Bronchus fibroblast of lung (primary cell): ENCODE measurements around the gene CSKMT. TPM values are rescaled to one million over a fixed set of nuclear protein-coding genes. Genes with fewer than 3 reads are reported as not detected.

Experiments
- total RNA-seq: library from RNA; depleted of rRNA; stranded (reverse); fragments of >200 nt; gene quantifications from 2 replicates; pipeline ENCODE4 v1.2.3, GENCODE V29; 2015

The CSKMT gene
- 12.2 and 13.8 TPM in 2 replicates for total RNA-seq

GRCh38 chr11:62665075-62665598 is at the start of gene CSKMT, which contains the start of gene C11orf98:
TSS of gene CSKMT (plus strand) at chr11:62665312. CDS start at chr11:62665880, 568 bp downstream.
TSS of gene C11orf98 (minus strand) at chr11:62665210. CDS start at chr11:62665169, 41 bp downstream.

GRCh38 chr11:62621567-62622470 is 43.3 kb upstream of the CSKMT start, which contains the start of gene B3GAT3:
TSS of gene B3GAT3 (minus strand) at chr11:62621986. CDS start at chr11:62621947, 39 bp downstream.

GRCh38 chr11:62645946-62646824 is 18.9 kb upstream of the CSKMT start, which contains the start of gene GANAB:
TSS of gene GANAB (minus strand) at chr11:62646613. CDS start at chr11:62646599, 14 bp downstream.

GRCh38 chr11:62671608-62672389 is 6.7 kb downstream of the CSKMT start, which contains the start of the genes LBHD1 and UQCC3:
TSS of gene LBHD1 (minus strand) at chr11:62672267. CDS start at chr11:62670031, 2,236 bp downstream.
TSS of gene UQCC3 (plus strand) at chr11:62671673. CDS start at chr11:62671746, 73 bp downstream.

GRCh38 chr11:62678770-62679696 is 13.9 kb downstream of the CSKMT start, which contains the start of gene UBXN1:
TSS of gene UBXN1 (minus strand) at chr11:62679073. CDS start at chr11:62678923, 150 bp downstream.

GRCh38 chr11:62689421-62690183 is 24.5 kb downstream of the CSKMT start, which contains the start of gene LRRN4CL:
TSS of gene LRRN4CL (minus strand) at chr11:62689530. CDS start at chr11:62688508, 1,022 bp downstream.

GRCh38 chr11:62707277-62707861 is 42.3 kb downstream of the CSKMT start, which contains the start of the genes BSCL2 and GNG3:
TSS of gene BSCL2 (minus strand) at chr11:62707424. CDS start at chr11:62707195, 229 bp downstream.
TSS of gene GNG3 (plus strand) at chr11:62707676. CDS start at chr11:62708296, 620 bp downstream.

Other genes with a start within 250 kb of the CSKMT start
- not detected in 2 replicates for gene SCGB1A1, start 246.3 kb upstream of the CSKMT start, total RNA-seq
- gene AHNAK, start 118.5 kb upstream of the CSKMT start, total RNA-seq: 205 and 218 TPM in 2 replicates
- gene EEF1G, start 91.4 kb upstream of the CSKMT start, total RNA-seq: 1,643 and 1,652 TPM in 2 replicates
- 8.2 and 9.8 TPM in 2 replicates for gene TUT1, start 73.8 kb upstream of the CSKMT start, total RNA-seq
- 107 and 108 TPM in 2 replicates for gene MTA2, start 63.4 kb upstream of the CSKMT start, total RNA-seq
- gene EML3, start 52.5 kb upstream of the CSKMT start, total RNA-seq: 15.3 and 21.4 TPM in 2 replicates
- gene ROM1, start 52.1 kb upstream of the CSKMT start, total RNA-seq: 1.9 and 4.7 TPM in 2 replicates
- gene B3GAT3, start 43.3 kb upstream of the CSKMT start, total RNA-seq: 41.5 and 45.9 TPM in 2 replicates
- 203 and 209 TPM in 2 replicates for gene GANAB, start 18.7 kb upstream of the CSKMT start, total RNA-seq
- gene INTS5, start 12.0 kb upstream of the CSKMT start, total RNA-seq: 21.4 and 22.7 TPM in 2 replicates
- 128 and 158 TPM in 2 replicates for gene C11orf98, start 102 bp upstream of the CSKMT start, total RNA-seq
- 12.1 and 14.3 TPM in 2 replicates for gene UQCC3, start 6.4 kb downstream of the CSKMT start, total RNA-seq
- 4.9 and 9.1 TPM in 2 replicates for gene LBHD1, start 7.0 kb downstream of the CSKMT start, total RNA-seq
- 126 and 148 TPM in 2 replicates for gene UBXN1, start 13.8 kb downstream of the CSKMT start, total RNA-seq
- gene LRRN4CL, start 24.2 kb downstream of the CSKMT start, total RNA-seq: 10.0 and 10.9 TPM in 2 replicates
- 55.0 and 63.4 TPM in 2 replicates for gene BSCL2, start 42.1 kb downstream of the CSKMT start, total RNA-seq
- not detected in 2 replicates for gene GNG3, start 42.4 kb downstream of the CSKMT start, total RNA-seq
- 6.1 and 7.0 TPM in 2 replicates for gene HNRNPUL2, start 62.1 kb downstream of the CSKMT start, total RNA-seq
- 29.6 and 35.1 TPM in 2 replicates for gene TTC9C, start 63.2 kb downstream of the CSKMT start, total RNA-seq
- gene ZBTB3, start 88.8 kb downstream of the CSKMT start, total RNA-seq: 9.4 and 10.7 TPM in 2 replicates
- gene POLR2G, start 96.3 kb downstream of the CSKMT start, total RNA-seq: 157 and 185 TPM in 2 replicates
- gene TAF6L, start 106.1 kb downstream of the CSKMT start, total RNA-seq: 17.7 and 22.0 TPM in 2 replicates
- 57.7 and 59.3 TPM in 2 replicates for gene TMEM179B, start 122.1 kb downstream of the CSKMT start, total RNA-seq
- 40.3 and 41.2 TPM in 2 replicates for gene TMEM223, start 126.7 kb downstream of the CSKMT start, total RNA-seq
- gene NXF1, start 140.1 kb downstream of the CSKMT start, total RNA-seq: 20.5 and 26.0 TPM in 2 replicates
- gene STX5, start 166.7 kb downstream of the CSKMT start, total RNA-seq: 43.2 and 45.8 TPM in 2 replicates
- not detected in 2 replicates for gene TEX54, start 167.5 kb downstream of the CSKMT start, total RNA-seq
- gene WDR74, start 174.3 kb downstream of the CSKMT start, total RNA-seq: 47.9 and 56.0 TPM in 2 replicates
- gene SLC3A2, start 215.6 kb downstream of the CSKMT start, total RNA-seq: 168 and 174 TPM in 2 replicates